ENCODE data around the gene MBTPS1. TPM values are rescaled to one million over a fixed set of nuclear protein-coding genes. Genes with fewer than 3 reads are reported as not detected.

MBTPS1 gene
- total RNA-seq, 1 experiment from 2014 or later, result 130 TPM

DNA sequence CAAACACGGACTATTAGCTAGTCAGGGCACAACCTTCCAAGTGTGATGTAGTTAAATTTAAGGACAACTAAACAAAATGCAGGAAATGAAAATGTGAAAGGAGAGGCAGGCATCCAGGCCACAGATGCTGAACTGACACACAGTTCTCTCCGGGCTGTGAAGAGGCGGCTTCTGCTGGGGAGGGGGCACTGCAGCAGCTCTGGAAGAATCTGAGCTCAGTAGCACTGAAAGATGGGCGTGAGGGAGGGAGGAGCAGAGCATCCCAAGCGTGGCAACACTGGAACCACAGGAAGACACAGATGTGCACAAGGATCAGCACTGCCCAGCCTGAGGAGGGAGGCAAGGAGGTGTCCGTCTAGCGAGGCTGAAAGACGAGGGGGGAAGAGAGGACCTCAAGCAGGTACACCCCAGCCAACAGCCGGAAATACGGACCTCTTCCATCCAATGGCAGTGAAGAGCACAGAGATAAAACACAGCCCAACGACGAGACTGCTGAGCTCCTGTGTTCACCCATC lies 11.4 kb downstream of the MBTPS1 start:
- intact Hi-C loops (cut with micrococcal nuclease; ENCODE audit: unreplicated experiment), result no loop called here

DNA sequence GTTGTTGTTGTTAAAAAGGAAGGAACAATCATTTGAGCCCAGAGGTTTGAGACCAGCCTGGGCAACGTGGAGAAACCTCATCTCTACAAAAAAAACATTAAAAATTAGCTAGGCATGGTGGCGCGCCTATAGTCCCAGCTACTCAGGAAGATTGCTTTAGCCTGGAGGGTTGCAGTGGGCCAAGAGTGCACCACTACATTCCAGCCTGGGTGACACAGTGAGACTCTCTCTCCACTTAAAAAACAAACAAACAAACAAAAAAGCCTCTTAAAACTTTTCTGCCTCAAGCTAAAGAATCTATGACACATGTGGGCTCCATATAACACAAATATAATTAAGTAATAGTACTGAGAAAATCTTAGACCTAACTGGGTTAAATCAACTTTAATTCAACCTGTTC lies 12.5 kb downstream of the MBTPS1 start:
- TF ChIP-seq, protein P1, sequence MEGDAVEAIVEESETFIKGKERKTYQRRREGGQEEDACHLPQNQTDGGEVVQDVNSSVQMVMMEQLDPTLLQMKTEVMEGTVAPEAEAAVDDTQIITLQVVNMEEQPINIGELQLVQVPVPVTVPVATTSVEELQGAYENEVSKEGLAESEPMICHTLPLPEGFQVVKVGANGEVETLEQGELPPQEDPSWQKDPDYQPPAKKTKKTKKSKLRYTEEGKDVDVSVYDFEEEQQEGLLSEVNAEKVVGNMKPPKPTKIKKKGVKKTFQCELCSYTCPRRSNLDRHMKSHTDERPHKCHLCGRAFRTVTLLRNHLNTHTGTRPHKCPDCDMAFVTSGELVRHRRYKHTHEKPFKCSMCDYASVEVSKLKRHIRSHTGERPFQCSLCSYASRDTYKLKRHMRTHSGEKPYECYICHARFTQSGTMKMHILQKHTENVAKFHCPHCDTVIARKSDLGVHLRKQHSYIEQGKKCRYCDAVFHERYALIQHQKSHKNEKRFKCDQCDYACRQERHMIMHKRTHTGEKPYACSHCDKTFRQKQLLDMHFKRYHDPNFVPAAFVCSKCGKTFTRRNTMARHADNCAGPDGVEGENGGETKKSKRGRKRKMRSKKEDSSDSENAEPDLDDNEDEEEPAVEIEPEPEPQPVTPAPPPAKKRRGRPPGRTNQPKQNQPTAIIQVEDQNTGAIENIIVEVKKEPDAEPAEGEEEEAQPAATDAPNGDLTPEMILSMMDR (IDR thresholded peaks at IDR 0.05; ENCODE audit: unreplicated experiment), result no peak
- H3K27ac Mint-ChIP-seq (ENCODE audit: unreplicated experiment), result no peak overlapping the region
- H3K4me1 Mint-ChIP-seq (ENCODE audit: low read depth, unreplicated experiment), result peaks cover 9% of the 10 kb centered on the region
- peaks cover 21% of the 10 kb centered on the region for H3K36me3 Mint-ChIP-seq (ENCODE audit: insufficient read depth, unreplicated experiment)
- no peak overlapping the region for H3K4me3 Mint-ChIP-seq (ENCODE audit: low read depth, unreplicated experiment)
- H3K9me3 Mint-ChIP-seq (ENCODE audit: low read depth, unreplicated experiment), result no peaks in the 10 kb centered on the region
- no peak for DNase-seq
- CTCF ChIA-PET, result no interaction called here
- no TSS peak for BruUV-seq (replicated peaks)
- intact Hi-C loops (cut with micrococcal nuclease; ENCODE audit: unreplicated experiment), result no loop called here
- H3K27me3 Mint-ChIP-seq (ENCODE audit: unreplicated experiment), result no peaks in the 10 kb centered on the region

More for the DNA sequence above, 11.4 kb downstream of the MBTPS1 start:
- H3K36me3 Mint-ChIP-seq (ENCODE audit: insufficient read depth, unreplicated experiment), result peaks cover 9% of the 10 kb centered on the region
- H3K4me3 Mint-ChIP-seq (ENCODE audit: low read depth, unreplicated experiment), result no peak overlapping the region
- no TSS peak for BruUV-seq (replicated peaks)
- no peaks in the 10 kb centered on the region for H3K27me3 Mint-ChIP-seq (ENCODE audit: unreplicated experiment)
- peaks cover 9% of the 10 kb centered on the region for H3K4me1 Mint-ChIP-seq (ENCODE audit: low read depth, unreplicated experiment)
- H3K27ac Mint-ChIP-seq (ENCODE audit: unreplicated experiment), result no peak overlapping the region
- TF ChIP-seq, protein P1 (IDR thresholded peaks at IDR 0.05; ENCODE audit: unreplicated experiment), result no peak
- no peak for DNase-seq
- CTCF ChIA-PET, result no interaction called here
- H3K9me3 Mint-ChIP-seq (ENCODE audit: low read depth, unreplicated experiment), result no peaks in the 10 kb centered on the region

- intact Hi-C loops (cut with micrococcal nuclease; ENCODE audit: unreplicated experiment), result no loop called here
- TF ChIP-seq, protein P1 (IDR thresholded peaks at IDR 0.05; ENCODE audit: unreplicated experiment), result no peak
- no TSS peak for BruUV-seq (replicated peaks)
- DNase-seq, result no peak
- Mint-ChIP-seq H3K27ac (ENCODE audit: unreplicated experiment) (no peak overlapping the region), H3K4me1 (ENCODE audit: low read depth, unreplicated experiment) (peaks cover 9% of the 10 kb centered on the region), H3K36me3 (ENCODE audit: insufficient read depth, unreplicated experiment) (peaks cover 26% of the 10 kb centered on the region), H3K27me3 (ENCODE audit: unreplicated experiment) (no peaks in the 10 kb centered on the region), H3K9me3 (ENCODE audit: low read depth, unreplicated experiment) (no peaks in the 10 kb centered on the region), H3K4me3 (ENCODE audit: low read depth, unreplicated experiment) (no peak overlapping the region)
- CTCF ChIA-PET, result interaction anchor here (0.6 to 1.0 kb wide), 3 partner anchors 13 to 125 kb away, joined by 3 to 5 read pairs (median 4); partner anchors contain the start of gene MBTPS1
Observed at GRCh38 chr16:84103678-84104077, 13.1 kb downstream of the MBTPS1 start.

DNA sequence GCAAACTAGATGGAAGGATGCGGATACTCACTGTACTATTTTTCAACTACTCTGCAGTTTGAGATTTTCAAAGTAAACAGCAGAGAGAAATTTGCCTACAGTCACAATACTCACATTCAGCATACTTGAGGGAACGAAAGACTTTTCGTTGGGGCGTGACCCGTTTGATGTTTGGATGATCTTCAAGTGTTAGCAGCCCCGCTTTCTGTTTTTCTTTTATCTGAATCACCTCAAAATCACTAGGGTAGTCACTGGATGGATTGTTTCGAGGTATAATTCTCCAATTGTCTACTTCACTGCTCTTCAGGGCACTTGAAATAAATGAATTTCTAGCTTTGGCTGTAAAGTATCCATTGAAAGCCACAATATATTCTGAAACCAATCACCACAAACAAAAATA lies 17.8 kb downstream of the MBTPS1 start:
- no peak overlapping the region for H3K4me3 Mint-ChIP-seq (ENCODE audit: low read depth, unreplicated experiment)
- H3K27me3 Mint-ChIP-seq (ENCODE audit: unreplicated experiment), result no peaks in the 10 kb centered on the region
- no peak for DNase-seq
- no TSS peak for BruUV-seq (replicated peaks)
- H3K4me1 Mint-ChIP-seq (ENCODE audit: low read depth, unreplicated experiment), result peaks cover 16% of the 10 kb centered on the region
- TF ChIP-seq, protein P1 (IDR thresholded peaks at IDR 0.05; ENCODE audit: unreplicated experiment), result no peak
- no peaks in the 10 kb centered on the region for H3K9me3 Mint-ChIP-seq (ENCODE audit: low read depth, unreplicated experiment)
- peaks cover 56% of the 10 kb centered on the region for H3K36me3 Mint-ChIP-seq (ENCODE audit: insufficient read depth, unreplicated experiment)
- intact Hi-C loops (cut with micrococcal nuclease; ENCODE audit: unreplicated experiment), result loop anchor here (10.0 kb wide), 1 partner anchor 396 kb away; no protein-coding TSS in a partner anchor
- CTCF ChIA-PET, result no interaction called here
- no peak overlapping the region for H3K27ac Mint-ChIP-seq (ENCODE audit: unreplicated experiment)
